Fibroblast of lung (primary cell): ENCODE measurements around the gene SART3. TPM values are rescaled to one million over a fixed set of nuclear protein-coding genes. Genes with fewer than 3 reads are reported as not detected.

Experiments
- DNase-seq, 2 donors: peaks; one replicate each; pipeline versions ENCODE4 v3.0.0 to v3.0.0-alpha.2; 2010; ENCODE audit warnings: low read depth in 2 of 2
- H2AFZ ChIP-seq: 2 replicates; pipeline ENCODE4 v1.5.1; 2012; ENCODE audit warnings: low read length, control low read depth, inconsistent platforms
- H3K27ac ChIP-seq: 2 replicates; pipeline ENCODE4 v1.5.1; 2011; ENCODE audit warnings: low read length, control low read depth; ENCODE audit not compliant: insufficient read depth
- H3K27me3 ChIP-seq: 2 replicates; pipeline ENCODE4 v1.5.1; 2011; ENCODE audit warnings: mild to moderate bottlenecking, low read length; ENCODE audit not compliant: control insufficient read depth, insufficient read depth
- H3K36me3 ChIP-seq: 2 replicates; pipeline ENCODE4 v1.5.1; 2011; ENCODE audit warnings: low read length; ENCODE audit not compliant: control insufficient read depth, insufficient read depth
- H3K4me1 ChIP-seq: 2 replicates; pipeline ENCODE4 v1.5.1; 2011; ENCODE audit warnings: low read length; ENCODE audit not compliant: control insufficient read depth, insufficient read depth; ENCODE audit errors: extremely low read depth
- H3K4me2 ChIP-seq: 2 replicates; pipeline ENCODE4 v1.5.1; 2011; ENCODE audit warnings: low read length, control low read depth; ENCODE audit not compliant: insufficient read depth; ENCODE audit errors: extremely low read depth
- H3K4me3 ChIP-seq, 4 experiments: fragments of 200-600 bp in 1 of 4; sonication (generic) in 1 of 4; replicated peaks in 1 of 4; 2 replicates each; pipeline ENCODE4 v1.5.1; 2011 to 2016; ENCODE audit warnings: low read length in 4 of 4, low read depth in 3 of 4, mild to moderate bottlenecking in 3 of 4, control low read depth in 2 of 4, inconsistent platforms in 1 of 4, mixed read lengths in 1 of 4; ENCODE audit not compliant: insufficient read depth in 1 of 4; ENCODE audit errors: control extremely low read depth in 1 of 4
- H3K79me2 ChIP-seq: 2 replicates; pipeline ENCODE4 v1.5.1; 2012; ENCODE audit warnings: mild to moderate bottlenecking, low read length, inconsistent platforms; ENCODE audit not compliant: control insufficient read depth, insufficient read depth
- H3K9ac ChIP-seq: 2 replicates; pipeline ENCODE4 v1.5.1; 2011; ENCODE audit warnings: mild to moderate bottlenecking, low read length, control low read depth; ENCODE audit not compliant: insufficient read depth
- H3K9me3 ChIP-seq: 2 replicates; pipeline ENCODE4 v1.5.1; 2012; ENCODE audit warnings: low read depth, low read length; ENCODE audit not compliant: control insufficient read depth, insufficient read depth
- H4K20me1 ChIP-seq: 2 replicates; pipeline ENCODE4 v1.5.1; 2011; ENCODE audit warnings: low read length; ENCODE audit not compliant: control insufficient read depth, insufficient read depth; ENCODE audit errors: extremely low read depth
- CTCF ChIP-seq, 2 donors: IDR thresholded peaks in 1 of 2; conservative IDR thresholded peaks in 1 of 2; 1 replicate in 1 of 2; 2 replicates in 1 of 2; pipeline ENCODE4 v1.5.1; 2011 to 2012; ENCODE audit warnings: low read length in 2 of 2, control low read depth in 1 of 2, inconsistent platforms in 1 of 2, low read depth in 1 of 2, mild to moderate bottlenecking in 1 of 2
- EZH2 ChIP-seq: IDR thresholded peaks from 2 replicates; pipeline ENCODE4 v1.5.1; 2012; ENCODE audit warnings: low read length, control low read depth, mild to moderate bottlenecking; ENCODE audit errors: missing control alignments
- polyA plus RNA-seq, 2 donors: library from polyadenylated mRNA; depleted of rRNA in 1 of 2; stranded (reverse) in 1 of 2; unstranded in 1 of 2; fragments of >200 nt; gene quantifications; 2 replicates each; pipeline ENCODE4 v1.2.1, GENCODE V29; 2011 to 2012; ENCODE audit warnings: missing spikeins in 1 of 2
- total RNA-seq: library from RNA; depleted of rRNA; stranded (reverse); fragments of >200 nt; gene quantifications from 2 replicates; pipeline ENCODE4 v1.2.1, GENCODE V29; 2014

Gene SART3
- total and polyA plus RNA-seq, 2 donors (not counting 1 experiment from before 2014, with no cell fraction given): 15.5 to 157 TPM

- Histone ChIP-seq H3K4me3 (no peak overlapping the region), H2AFZ (no peak overlapping the region), H3K27ac (no peak overlapping the region), H3K4me2 (no peak overlapping the region), H3K9ac (no peak overlapping the region), H3K36me3 (no peaks in the 10 kb centered on the region), H4K20me1 (no peaks in the 10 kb centered on the region), H3K79me2 (no peaks in the 10 kb centered on the region), H3K4me1 (no peaks in the 10 kb centered on the region), H3K27me3 (no peaks in the 10 kb centered on the region), H3K9me3 (no peaks in the 10 kb centered on the region)
- no peak for DNase-seq
- TF ChIP-seq CTCF (conservative IDR thresholded peaks at IDR 0.05 in 1 of 2, IDR thresholded peaks at IDR 0.05 in 1 of 2; ENCODE audit: low read depth in 1 of 2, low read length in 2 of 2) (no peak), EZH2 (no peak)
Measured at GRCh38 chr12:108473400-108474055, 87.4 kb downstream of the SART3 start.

Other genes with a start within 250 kb of the SART3 start
- gene CMKLR1, start 221.9 kb downstream of the SART3 start, total RNA-seq: under 0.01 TPM in 1 of 2 replicates, not detected in the other
- gene CMKLR1, start 221.9 kb downstream of the SART3 start, polyA plus RNA-seq: 0.19 and 0.82 TPM in 2 replicates
- gene FICD, start 45.9 kb downstream of the SART3 start, total RNA-seq: 8.2 and 8.6 TPM in 2 replicates
- gene FICD, start 45.9 kb downstream of the SART3 start, polyA plus RNA-seq: 1.9 and 2.1 TPM in 2 replicates
- 226 and 313 TPM in 2 replicates for gene ISCU, start 1.4 kb upstream of the SART3 start, total RNA-seq
- gene ISCU, start 1.4 kb upstream of the SART3 start, polyA plus RNA-seq: 127 and 137 TPM in 2 replicates
- 132 and 358 TPM in 2 replicates for gene TMEM119, start 36.9 kb upstream of the SART3 start, total RNA-seq
- gene TMEM119, start 36.9 kb upstream of the SART3 start, polyA plus RNA-seq: 126 and 154 TPM in 2 replicates
- 0.51 and 1.5 TPM in 2 replicates for gene SELPLG, start 72.7 kb upstream of the SART3 start, total RNA-seq
- gene SELPLG, start 72.7 kb upstream of the SART3 start, polyA plus RNA-seq: 3.0 and 5.3 TPM in 2 replicates
- gene CORO1C, start 170.3 kb upstream of the SART3 start, total RNA-seq: 202 and 288 TPM in 2 replicates
- gene CORO1C, start 170.3 kb upstream of the SART3 start, polyA plus RNA-seq: 542 and 773 TPM in 2 replicates